IMR-90 (cell line): ENCODE results near the gene PCDHGA12. TPM values are rescaled to one million over a fixed set of nuclear protein-coding genes. Genes with fewer than 3 reads are reported as not detected.

Source experiments
- ATAC-seq: fragments of 200-7000 bp; cut with Tn5 transposase; 2 replicates; pipeline ENCODE4 v1.9.1; 2020; ENCODE audit warnings: low read depth, mild to moderate bottlenecking, moderate library complexity
- BruUV-seq: library from RNA; stranded (reverse); fragments of 400-500 nt; replicated peaks from 2 replicates; lab custom pipeline; 2021; lab: Mats Ljungman, UMichigan
- CTCF ChIA-PET: fragments of 300-600 bp; formaldehyde crosslinking; extraction: SDS; loops from one replicate; lab custom pipeline; 2021; ENCODE audit warnings: antibody characterized with exemption; lab: Yijun Ruan, JAX
- POLR2A ChIA-PET: fragments of 300-600 bp; sonication (Branson Sonifier 250); formaldehyde crosslinking; loops from one replicate; lab custom pipeline; 2022; ENCODE audit warnings: antibody characterized with exemption; ENCODE audit not compliant: unreplicated experiment; lab: Charles Lee
- DNase-seq: peaks from one replicate; pipeline ENCODE4 v3.0.0; 2013
- H2AFZ ChIP-seq: replicated peaks from 2 replicates; pipeline ENCODE3; 2013; ENCODE audit warnings: low read length, mild to moderate bottlenecking; ENCODE audit not compliant: poor library complexity
- H2AK5ac ChIP-seq: 2 replicates; pipeline ENCODE4 v1.6.1; 2013; ENCODE audit warnings: low read depth, low read length, inconsistent platforms
- H2AK9ac ChIP-seq: replicated peaks from 2 replicates; pipeline ENCODE3; 2013; ENCODE audit warnings: mild to moderate bottlenecking, low read depth, low read length, moderate library complexity; ENCODE audit not compliant: poor library complexity
- H2BK120ac ChIP-seq: 2 replicates; pipeline ENCODE4 v1.6.1; 2013; ENCODE audit warnings: low read depth, low read length, inconsistent platforms
- H2BK15ac ChIP-seq: 3 replicates; pipeline ENCODE4 v1.6.1; 2013; ENCODE audit warnings: low read depth, low read length, inconsistent platforms
- H2BK20ac ChIP-seq: 2 replicates; pipeline ENCODE4 v1.6.1; 2013; ENCODE audit warnings: low read depth, mild to moderate bottlenecking, inconsistent platforms, low read length, moderate library complexity
- H2BK5ac ChIP-seq: 2 replicates; pipeline ENCODE4 v1.6.1; 2013; ENCODE audit warnings: mild to moderate bottlenecking, low read depth, low read length, inconsistent platforms; ENCODE audit not compliant: poor library complexity, severe bottlenecking
- H3K14ac ChIP-seq: replicated peaks from 2 replicates; pipeline ENCODE4 v1.6.1; 2013; ENCODE audit warnings: low read depth, low read length, inconsistent platforms
- H3K18ac ChIP-seq: 2 replicates; pipeline ENCODE4 v1.6.1; 2013; ENCODE audit warnings: low read depth, low read length, control low read depth
- H3K23ac ChIP-seq: 2 replicates; pipeline ENCODE4 v1.6.1; 2013; ENCODE audit warnings: low read depth, low read length, inconsistent platforms
- H3K27ac ChIP-seq: 2 replicates; pipeline ENCODE4 v1.5.1; 2013; ENCODE audit warnings: mild to moderate bottlenecking, control low read depth, low read length; ENCODE audit not compliant: insufficient read depth
- H3K27me3 ChIP-seq: 2 replicates; pipeline ENCODE4 v1.6.1; 2013; ENCODE audit warnings: low read length; ENCODE audit not compliant: control insufficient read depth, insufficient read depth
- H3K36me3 ChIP-seq: 2 replicates; pipeline ENCODE4 v1.6.1; 2013; ENCODE audit warnings: low read length, mixed read lengths; ENCODE audit not compliant: control insufficient read depth, insufficient read depth
- H3K4ac ChIP-seq: 2 replicates; pipeline ENCODE4 v1.6.1; 2013; ENCODE audit warnings: low read depth, low read length, inconsistent platforms
- H3K4me1 ChIP-seq: 2 replicates; pipeline ENCODE4 v1.6.1; 2013; ENCODE audit warnings: low read length, mixed read lengths; ENCODE audit not compliant: control insufficient read depth, insufficient read depth
- H3K4me2 ChIP-seq: 2 replicates; pipeline ENCODE4 v1.6.1; 2013; ENCODE audit warnings: low read depth, mild to moderate bottlenecking, control low read depth, low read length, moderate library complexity
- H3K4me3 ChIP-seq: 2 replicates; pipeline ENCODE4 v1.5.1; 2013; ENCODE audit warnings: low read depth, mild to moderate bottlenecking, control low read depth, low read length, moderate library complexity; ENCODE audit not compliant: insufficient read depth
- H3K56ac ChIP-seq: 2 replicates; pipeline ENCODE4 v1.6.1; 2013; ENCODE audit warnings: low read length, inconsistent platforms; ENCODE audit not compliant: insufficient read depth; ENCODE audit errors: extremely low read depth
- H3K79me1 ChIP-seq, 2 experiments: 2 replicates each; pipeline ENCODE4 v1.6.1; 2013; ENCODE audit warnings: low read length in 2 of 2, inconsistent platforms in 1 of 2, low read depth in 1 of 2
- H3K9ac ChIP-seq: 2 replicates; pipeline ENCODE4 v1.6.1; 2013; ENCODE audit warnings: low read depth, low read length, control low read depth
- H3K9me1 ChIP-seq: 2 replicates; pipeline ENCODE4 v1.6.1; 2013; ENCODE audit warnings: low read length, inconsistent platforms; ENCODE audit not compliant: insufficient read depth
- H3K9me3 ChIP-seq: 2 replicates; pipeline ENCODE4 v1.6.1; 2013; ENCODE audit warnings: low read length; ENCODE audit not compliant: control insufficient read depth, insufficient read depth
- H4K20me1 ChIP-seq: 2 replicates; pipeline ENCODE4 v1.6.1; 2013; ENCODE audit warnings: low read length, inconsistent platforms; ENCODE audit not compliant: insufficient read depth
- H4K5ac ChIP-seq: 2 replicates; pipeline ENCODE4 v1.6.1; 2013; ENCODE audit warnings: mild to moderate bottlenecking, low read depth, low read length, control low read depth
- H4K8ac ChIP-seq, 2 experiments: 2 replicates each; pipeline ENCODE4 v1.6.1; 2013; ENCODE audit warnings: low read depth in 2 of 2, low read length in 2 of 2, control low read depth in 1 of 2, inconsistent platforms in 1 of 2
- H4K91ac ChIP-seq: 2 replicates; pipeline ENCODE4 v1.6.1; 2013; ENCODE audit warnings: low read depth, low read length, inconsistent platforms; ENCODE audit not compliant: insufficient read depth
- BHLHE40 ChIP-seq: fragments of 150-350 bp; IDR thresholded peaks from 2 replicates; pipeline ENCODE4 v1.6.1; 2016; ENCODE audit warnings: mild to moderate bottlenecking, low read depth, low read length
- ELK1 ChIP-seq: fragments of 150-350 bp; IDR thresholded peaks from 2 replicates; pipeline ENCODE4 v1.6.1; 2016; ENCODE audit warnings: low read depth, mild to moderate bottlenecking, low read length, moderate library complexity, borderline replicate concordance
- NFE2L2 ChIP-seq: fragments of 150-350 bp; IDR thresholded peaks from 2 replicates; pipeline ENCODE4 v1.6.1; 2016; ENCODE audit warnings: low read depth, mild to moderate bottlenecking, low read length
- POLR2A ChIP-seq: IDR thresholded peaks from 2 replicates; pipeline ENCODE4 v1.6.1; 2012; ENCODE audit warnings: mild to moderate bottlenecking, low read depth, low read length
- RAD21 ChIP-seq: IDR thresholded peaks from 2 replicates; pipeline ENCODE4 v1.6.1; 2012; ENCODE audit warnings: low read length, improper control_type of control experiment
- RCOR1 ChIP-seq: IDR thresholded peaks from 2 replicates; pipeline ENCODE4 v1.6.1; 2012; ENCODE audit warnings: mild to moderate bottlenecking, low read length, improper control_type of control experiment; ENCODE audit not compliant: insufficient replicate concordance
- RFX5 ChIP-seq: IDR thresholded peaks from 2 replicates; pipeline ENCODE4 v1.8.0; 2012; ENCODE audit warnings: low read depth, mild to moderate bottlenecking, low read length, moderate library complexity
- SMC3 ChIP-seq: fragments of 150-350 bp; IDR thresholded peaks from 2 replicates; pipeline ENCODE4 v1.6.1; 2016; ENCODE audit warnings: low read depth, mild to moderate bottlenecking, antibody characterized with exemption, low read length, moderate library complexity
- WGBS, 2 experiments: methylation state at CpG; one replicate each; pipeline versions ENCODE4 v1.1.5 to v1.1.7; 2013; ENCODE audit warnings: missing lambda C conversion rate in 2 of 2; ENCODE audit not compliant: insufficient read length in 1 of 2; ENCODE audit errors: extremely low coverage in 2 of 2; 5-methylcytosine and 5-hydroxymethylcytosine counted together
- dilution Hi-C: fragments of 300-500 bp; cut with HindIII; formaldehyde crosslinking; loops from one replicate; pipeline ENCODE4 v1.14.3; 2018; ENCODE audit warnings: low sequenced_read_pairs; ENCODE audit not compliant: unreplicated experiment
- in situ Hi-C: fragments of 300-500 bp; cut with MboI; formaldehyde crosslinking; loops from 3 replicates; pipeline ENCODE4 v1.14.3; 2019; ENCODE audit warnings: low sequenced_read_pairs, inconsistent platforms, mixed read lengths
- intact Hi-C: fragments of 100-400 bp; cut with micrococcal nuclease; formaldehyde crosslinking; loops from 2 replicates; pipeline ENCODE4 v1.10.0; 2022
- polyA plus RNA-seq, 3 experiments: library from polyadenylated mRNA; depleted of rRNA; stranded (reverse); fragments of >200 nt; gene quantifications; 2 replicates each; pipeline ENCODE4 v1.2.3, GENCODE V29; 2012; ENCODE audit warnings: low replicate concordance in 1 of 3
- total RNA-seq: library from RNA; depleted of rRNA; stranded (reverse); fragments of >200 nt; gene quantifications from 2 replicates; pipeline ENCODE4 v1.2.3, GENCODE V29; 2012

The PCDHGA12 gene
- total and polyA plus RNA-seq, 2 of the 4 experiments (the other 2 are of a cell fraction) = 7.9 to 8.8 TPM

GRCh38 chr5:141411575-141411974 lies 18.7 kb upstream of the PCDHGA12 start:
- Histone ChIP-seq H2AFZ (no peak overlapping the region), H3K18ac (no peak overlapping the region), H3K79me1 (peaks cover 7 to 8% of the 10 kb centered on the region in 2 experiments; a peak in 2 of 4 replicates), H2AK9ac (no peak overlapping the region), H3K9ac (no peak overlapping the region), H2AK5ac (no peak overlapping the region), H3K36me3 (peaks cover 13% of the 10 kb centered on the region; the same call in 1 of the 2 replicates), H2BK20ac (no peak overlapping the region), H3K4me3 (no peak overlapping the region), H3K27ac (no peak overlapping the region), H3K14ac (no peak overlapping the region), H2BK5ac (no peak overlapping the region), H3K56ac (no peak overlapping the region; the same call in 1 of the 2 replicates), H4K20me1 (no peaks in the 10 kb centered on the region), H4K8ac (no peak overlapping the region), H3K9me1 (no peaks in the 10 kb centered on the region), H3K4me1 (no peaks in the 10 kb centered on the region), H3K4me2 (no peak overlapping the region; the same call in 1 of the 2 replicates), H3K4ac (no peak overlapping the region), H2BK120ac (no peak overlapping the region), H4K91ac (no peak overlapping the region), H3K27me3 (no peaks in the 10 kb centered on the region), H2BK15ac (no peak overlapping the region), H4K5ac (no peak overlapping the region), H3K9me3 (peaks cover 52% of the 10 kb centered on the region), H3K23ac (no peak overlapping the region)
- ATAC-seq = no peak
- no peak for DNase-seq
- in situ Hi-C loops (no loop called here), intact Hi-C loops (loop anchor here (5.0 kb wide), 1 partner anchor 84 kb away; no protein-coding TSS in a partner anchor), dilution Hi-C loops (no loop called here)
- ChIA-PET POLR2A (no interaction called here), CTCF (interaction anchor here (1.0 to 2.8 kb wide), 3 partner anchors 65 to 152 kb away, joined by 3 to 19 read pairs (median 3); no protein-coding TSS in a partner anchor)
- no peak for TF ChIP-seq RFX5
- no peak for TF ChIP-seq ELK1
- no peak for TF ChIP-seq POLR2A
- no peak for TF ChIP-seq RAD21
- no peak for TF ChIP-seq RCOR1
- TF ChIP-seq BHLHE40 = no peak
- no peak for TF ChIP-seq NFE2L2
- no peak for TF ChIP-seq SMC3
- no TSS peak for BruUV-seq
- no CpG with 5 or more reads among the region's 3 CpGs for WGBS, 2 experiments
